IMR-90 (cell line): ENCODE results near the gene TMEM181. TPM values are rescaled to one million over a fixed set of nuclear protein-coding genes. Genes with fewer than 3 reads are reported as not detected.

Experiments
- ATAC-seq: fragments of 200-7000 bp; cut with Tn5 transposase; 2 replicates; pipeline ENCODE4 v1.9.1; 2020; ENCODE audit warnings: low read depth, mild to moderate bottlenecking, moderate library complexity
- BruUV-seq: library from RNA; stranded (reverse); fragments of 400-500 nt; replicated peaks from 2 replicates; lab custom pipeline; 2021; lab: Mats Ljungman, UMichigan
- CTCF ChIA-PET: fragments of 300-600 bp; formaldehyde crosslinking; extraction: SDS; loops from one replicate; lab custom pipeline; 2021; ENCODE audit warnings: antibody characterized with exemption; lab: Yijun Ruan, JAX
- POLR2A ChIA-PET: fragments of 300-600 bp; sonication (Branson Sonifier 250); formaldehyde crosslinking; loops from one replicate; lab custom pipeline; 2022; ENCODE audit warnings: antibody characterized with exemption; ENCODE audit not compliant: unreplicated experiment; lab: Charles Lee
- DNase-seq: peaks from one replicate; pipeline ENCODE4 v3.0.0; 2013
- H2AFZ ChIP-seq: replicated peaks from 2 replicates; pipeline ENCODE3; 2013; ENCODE audit warnings: low read length, mild to moderate bottlenecking; ENCODE audit not compliant: poor library complexity
- H2AK5ac ChIP-seq: 2 replicates; pipeline ENCODE4 v1.6.1; 2013; ENCODE audit warnings: low read depth, low read length, inconsistent platforms
- H2AK9ac ChIP-seq: replicated peaks from 2 replicates; pipeline ENCODE3; 2013; ENCODE audit warnings: mild to moderate bottlenecking, low read depth, low read length, moderate library complexity; ENCODE audit not compliant: poor library complexity
- H2BK120ac ChIP-seq: 2 replicates; pipeline ENCODE4 v1.6.1; 2013; ENCODE audit warnings: low read depth, low read length, inconsistent platforms
- H2BK15ac ChIP-seq: 3 replicates; pipeline ENCODE4 v1.6.1; 2013; ENCODE audit warnings: low read depth, low read length, inconsistent platforms
- H2BK20ac ChIP-seq: 2 replicates; pipeline ENCODE4 v1.6.1; 2013; ENCODE audit warnings: low read depth, mild to moderate bottlenecking, inconsistent platforms, low read length, moderate library complexity
- H2BK5ac ChIP-seq: 2 replicates; pipeline ENCODE4 v1.6.1; 2013; ENCODE audit warnings: mild to moderate bottlenecking, low read depth, low read length, inconsistent platforms; ENCODE audit not compliant: poor library complexity, severe bottlenecking
- H3K14ac ChIP-seq: replicated peaks from 2 replicates; pipeline ENCODE4 v1.6.1; 2013; ENCODE audit warnings: low read depth, low read length, inconsistent platforms
- H3K18ac ChIP-seq: 2 replicates; pipeline ENCODE4 v1.6.1; 2013; ENCODE audit warnings: low read depth, low read length, control low read depth
- H3K23ac ChIP-seq: 2 replicates; pipeline ENCODE4 v1.6.1; 2013; ENCODE audit warnings: low read depth, low read length, inconsistent platforms
- H3K27ac ChIP-seq: 2 replicates; pipeline ENCODE4 v1.5.1; 2013; ENCODE audit warnings: mild to moderate bottlenecking, control low read depth, low read length; ENCODE audit not compliant: insufficient read depth
- H3K27me3 ChIP-seq: 2 replicates; pipeline ENCODE4 v1.6.1; 2013; ENCODE audit warnings: low read length; ENCODE audit not compliant: control insufficient read depth, insufficient read depth
- H3K36me3 ChIP-seq: 2 replicates; pipeline ENCODE4 v1.6.1; 2013; ENCODE audit warnings: low read length, mixed read lengths; ENCODE audit not compliant: control insufficient read depth, insufficient read depth
- H3K4ac ChIP-seq: 2 replicates; pipeline ENCODE4 v1.6.1; 2013; ENCODE audit warnings: low read depth, low read length, inconsistent platforms
- H3K4me1 ChIP-seq: 2 replicates; pipeline ENCODE4 v1.6.1; 2013; ENCODE audit warnings: low read length, mixed read lengths; ENCODE audit not compliant: control insufficient read depth, insufficient read depth
- H3K4me2 ChIP-seq: 2 replicates; pipeline ENCODE4 v1.6.1; 2013; ENCODE audit warnings: low read depth, mild to moderate bottlenecking, control low read depth, low read length, moderate library complexity
- H3K4me3 ChIP-seq: 2 replicates; pipeline ENCODE4 v1.5.1; 2013; ENCODE audit warnings: low read depth, mild to moderate bottlenecking, control low read depth, low read length, moderate library complexity; ENCODE audit not compliant: insufficient read depth
- H3K56ac ChIP-seq: 2 replicates; pipeline ENCODE4 v1.6.1; 2013; ENCODE audit warnings: low read length, inconsistent platforms; ENCODE audit not compliant: insufficient read depth; ENCODE audit errors: extremely low read depth
- H3K79me1 ChIP-seq, 2 experiments: 2 replicates each; pipeline ENCODE4 v1.6.1; 2013; ENCODE audit warnings: low read length in 2 of 2, inconsistent platforms in 1 of 2, low read depth in 1 of 2
- H3K9ac ChIP-seq: 2 replicates; pipeline ENCODE4 v1.6.1; 2013; ENCODE audit warnings: low read depth, low read length, control low read depth
- H3K9me1 ChIP-seq: 2 replicates; pipeline ENCODE4 v1.6.1; 2013; ENCODE audit warnings: low read length, inconsistent platforms; ENCODE audit not compliant: insufficient read depth
- H3K9me3 ChIP-seq: 2 replicates; pipeline ENCODE4 v1.6.1; 2013; ENCODE audit warnings: low read length; ENCODE audit not compliant: control insufficient read depth, insufficient read depth
- H4K20me1 ChIP-seq: 2 replicates; pipeline ENCODE4 v1.6.1; 2013; ENCODE audit warnings: low read length, inconsistent platforms; ENCODE audit not compliant: insufficient read depth
- H4K5ac ChIP-seq: 2 replicates; pipeline ENCODE4 v1.6.1; 2013; ENCODE audit warnings: mild to moderate bottlenecking, low read depth, low read length, control low read depth
- H4K8ac ChIP-seq, 2 experiments: 2 replicates each; pipeline ENCODE4 v1.6.1; 2013; ENCODE audit warnings: low read depth in 2 of 2, low read length in 2 of 2, control low read depth in 1 of 2, inconsistent platforms in 1 of 2
- H4K91ac ChIP-seq: 2 replicates; pipeline ENCODE4 v1.6.1; 2013; ENCODE audit warnings: low read depth, low read length, inconsistent platforms; ENCODE audit not compliant: insufficient read depth
- BHLHE40 ChIP-seq: fragments of 150-350 bp; IDR thresholded peaks from 2 replicates; pipeline ENCODE4 v1.6.1; 2016; ENCODE audit warnings: mild to moderate bottlenecking, low read depth, low read length
- CEBPB ChIP-seq: IDR thresholded peaks from 2 replicates; pipeline ENCODE4 v1.6.1; 2012; ENCODE audit warnings: low read depth, low read length, improper control_type of control experiment
- CTCF ChIP-seq: conservative IDR thresholded peaks from 2 replicates; pipeline ENCODE4 v1.5.1; 2012; ENCODE audit warnings: mild to moderate bottlenecking, low read depth, low read length, improper control_type of control experiment
- ELK1 ChIP-seq: fragments of 150-350 bp; IDR thresholded peaks from 2 replicates; pipeline ENCODE4 v1.6.1; 2016; ENCODE audit warnings: low read depth, mild to moderate bottlenecking, low read length, moderate library complexity, borderline replicate concordance
- MAFK ChIP-seq: IDR thresholded peaks from 2 replicates; pipeline ENCODE4 v1.6.1; 2012; ENCODE audit warnings: low read depth, low read length, improper control_type of control experiment
- MAZ ChIP-seq: IDR thresholded peaks from 2 replicates; pipeline ENCODE4 v1.6.1; 2012; ENCODE audit warnings: low read depth, mild to moderate bottlenecking, low read length, improper control_type of control experiment, moderate library complexity, borderline replicate concordance
- MXI1 ChIP-seq: IDR thresholded peaks from 2 replicates; pipeline ENCODE4 v1.6.1; 2012; ENCODE audit warnings: low read depth, mild to moderate bottlenecking, low read length, moderate library complexity, borderline replicate concordance
- NFE2L2 ChIP-seq: fragments of 150-350 bp; IDR thresholded peaks from 2 replicates; pipeline ENCODE4 v1.6.1; 2016; ENCODE audit warnings: low read depth, mild to moderate bottlenecking, low read length
- RAD21 ChIP-seq: IDR thresholded peaks from 2 replicates; pipeline ENCODE4 v1.6.1; 2012; ENCODE audit warnings: low read length, improper control_type of control experiment
- RCOR1 ChIP-seq: IDR thresholded peaks from 2 replicates; pipeline ENCODE4 v1.6.1; 2012; ENCODE audit warnings: mild to moderate bottlenecking, low read length, improper control_type of control experiment; ENCODE audit not compliant: insufficient replicate concordance
- RFX5 ChIP-seq: IDR thresholded peaks from 2 replicates; pipeline ENCODE4 v1.8.0; 2012; ENCODE audit warnings: low read depth, mild to moderate bottlenecking, low read length, moderate library complexity
- SMC3 ChIP-seq: fragments of 150-350 bp; IDR thresholded peaks from 2 replicates; pipeline ENCODE4 v1.6.1; 2016; ENCODE audit warnings: low read depth, mild to moderate bottlenecking, antibody characterized with exemption, low read length, moderate library complexity
- USF2 ChIP-seq: fragments of 150-350 bp; IDR thresholded peaks from 2 replicates; pipeline ENCODE4 v1.6.1; 2017; ENCODE audit warnings: mild to moderate bottlenecking, antibody characterized with exemption, low read length, low read depth
- WGBS, 2 experiments: methylation state at CpG; one replicate each; pipeline versions ENCODE4 v1.1.5 to v1.1.7; 2013; ENCODE audit warnings: missing lambda C conversion rate in 2 of 2; ENCODE audit not compliant: insufficient read length in 1 of 2; ENCODE audit errors: extremely low coverage in 2 of 2; 5-methylcytosine and 5-hydroxymethylcytosine counted together
- dilution Hi-C: fragments of 300-500 bp; cut with HindIII; formaldehyde crosslinking; loops from one replicate; pipeline ENCODE4 v1.14.3; 2018; ENCODE audit warnings: low sequenced_read_pairs; ENCODE audit not compliant: unreplicated experiment
- in situ Hi-C: fragments of 300-500 bp; cut with MboI; formaldehyde crosslinking; loops from 3 replicates; pipeline ENCODE4 v1.14.3; 2019; ENCODE audit warnings: low sequenced_read_pairs, inconsistent platforms, mixed read lengths
- intact Hi-C: fragments of 100-400 bp; cut with micrococcal nuclease; formaldehyde crosslinking; loops from 2 replicates; pipeline ENCODE4 v1.10.0; 2022
- polyA plus RNA-seq, 3 experiments: library from polyadenylated mRNA; depleted of rRNA; stranded (reverse); fragments of >200 nt; gene quantifications; 2 replicates each; pipeline ENCODE4 v1.2.3, GENCODE V29; 2012; ENCODE audit warnings: low replicate concordance in 1 of 3
- total RNA-seq: library from RNA; depleted of rRNA; stranded (reverse); fragments of >200 nt; gene quantifications from 2 replicates; pipeline ENCODE4 v1.2.3, GENCODE V29; 2012

Gene TMEM181
- total and polyA plus RNA-seq, 2 of the 4 experiments (the other 2 are of a cell fraction), result 22.8 to 27.8 TPM

GRCh38 chr6:158586652-158587051 lies 26.8 kb downstream of the TMEM181 start:
- no peak overlapping the region for H3K56ac ChIP-seq
- no peak overlapping the region for H3K4me3 ChIP-seq
- BruUV-seq, result no TSS peak
- H3K9me3 ChIP-seq, result no peaks in the 10 kb centered on the region; the same call in 1 of the 2 replicates
- H2AK5ac ChIP-seq, result no peak overlapping the region
- H3K79me1 ChIP-seq, result peaks cover 7 to 34% of the 10 kb centered on the region in 2 experiments; a peak in 3 of 4 replicates
- no peak overlapping the region for H3K14ac ChIP-seq
- ATAC-seq (no peak), DNase-seq (no peak)
- H3K4me2 ChIP-seq, result no peak overlapping the region
- no peak overlapping the region for H4K5ac ChIP-seq
- peaks cover 8% of the 10 kb centered on the region; the same call in 1 of the 2 replicates for H3K9me1 ChIP-seq
- no peak overlapping the region for H2BK20ac ChIP-seq
- no peak overlapping the region for H4K8ac ChIP-seq
- TF ChIP-seq RAD21 (no peak), BHLHE40 (no peak), SMC3 (no peak), RCOR1 (no peak), MAZ (no peak), CTCF (no peak), MXI1 (no peak), NFE2L2 (no peak), USF2 (no peak), RFX5 (no peak), MAFK (no peak), CEBPB (no peak), ELK1 (no peak)
- no peak overlapping the region for H2BK15ac ChIP-seq
- intact Hi-C loops, result no loop called here
- CTCF ChIA-PET, result no interaction called here
- no peak overlapping the region for H3K9ac ChIP-seq
- H3K18ac ChIP-seq, result no peak overlapping the region
- dilution Hi-C loops, result no loop called here
- H2AFZ ChIP-seq, result no peak overlapping the region
- no peak overlapping the region for H3K4ac ChIP-seq
- in situ Hi-C loops, result no loop called here
- no CpG with 5 or more reads among the region's 8 CpGs for WGBS, 2 experiments
- H2BK120ac ChIP-seq, result no peak overlapping the region
- H3K36me3 ChIP-seq, result peaks cover 64% of the 10 kb centered on the region
- no peak overlapping the region for H3K23ac ChIP-seq
- no peak overlapping the region for H3K27ac ChIP-seq
- H2BK5ac ChIP-seq, result no peak overlapping the region
- H4K20me1 ChIP-seq, result no peaks in the 10 kb centered on the region; the same call in 1 of the 2 replicates
- H3K27me3 ChIP-seq, result no peaks in the 10 kb centered on the region
- no peak overlapping the region for H2AK9ac ChIP-seq
- H3K4me1 ChIP-seq, result no peaks in the 10 kb centered on the region
- H4K91ac ChIP-seq, result no peak overlapping the region
- POLR2A ChIA-PET, result no interaction called here
